ENCODE results near the gene SULT1E1. TPM values are rescaled to one million over a fixed set of nuclear protein-coding genes. Genes with fewer than 3 reads are reported as not detected.

SULT1E1 gene
- total and polyA plus RNA-seq, 3 donors from 2014 or later: not detected

- no peaks in the 10 kb centered on the region for H3K4me1 ChIP-seq
- DNase-seq: no peak
- H3K27me3 ChIP-seq: no peaks in the 10 kb centered on the region
- intact Hi-C loops (cut with DNase I; ENCODE audit: low total_unique reads): no loop called here
- H3K36me3 ChIP-seq (ENCODE audit: low read depth, missing control alignments): no peaks in the 10 kb centered on the region
- TF ChIP-seq, protein P1, sequence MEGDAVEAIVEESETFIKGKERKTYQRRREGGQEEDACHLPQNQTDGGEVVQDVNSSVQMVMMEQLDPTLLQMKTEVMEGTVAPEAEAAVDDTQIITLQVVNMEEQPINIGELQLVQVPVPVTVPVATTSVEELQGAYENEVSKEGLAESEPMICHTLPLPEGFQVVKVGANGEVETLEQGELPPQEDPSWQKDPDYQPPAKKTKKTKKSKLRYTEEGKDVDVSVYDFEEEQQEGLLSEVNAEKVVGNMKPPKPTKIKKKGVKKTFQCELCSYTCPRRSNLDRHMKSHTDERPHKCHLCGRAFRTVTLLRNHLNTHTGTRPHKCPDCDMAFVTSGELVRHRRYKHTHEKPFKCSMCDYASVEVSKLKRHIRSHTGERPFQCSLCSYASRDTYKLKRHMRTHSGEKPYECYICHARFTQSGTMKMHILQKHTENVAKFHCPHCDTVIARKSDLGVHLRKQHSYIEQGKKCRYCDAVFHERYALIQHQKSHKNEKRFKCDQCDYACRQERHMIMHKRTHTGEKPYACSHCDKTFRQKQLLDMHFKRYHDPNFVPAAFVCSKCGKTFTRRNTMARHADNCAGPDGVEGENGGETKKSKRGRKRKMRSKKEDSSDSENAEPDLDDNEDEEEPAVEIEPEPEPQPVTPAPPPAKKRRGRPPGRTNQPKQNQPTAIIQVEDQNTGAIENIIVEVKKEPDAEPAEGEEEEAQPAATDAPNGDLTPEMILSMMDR (IDR thresholded peaks at IDR 0.05): no peak
- TF ChIP-seq POLR2A (IDR thresholded peaks at IDR 0.05): no peak
- no peaks in the 10 kb centered on the region for H3K9me3 ChIP-seq
- WGBS, 2 donors: 71 to 79% methylated on average over 1 of the region's 1 CpG
- H3K4me3 ChIP-seq: no peak overlapping the region
- no peak overlapping the region for H3K27ac ChIP-seq
These were observed 10.0 kb downstream of the SULT1E1 start for GRCh38 chr4:69849969-69850368.

GRCh38 chr4:69849297-69849696, 10.6 kb downstream of the SULT1E1 start:
- H3K4me1 ChIP-seq: no peaks in the 10 kb centered on the region
- H3K4me3 ChIP-seq: no peak overlapping the region
- intact Hi-C loops (cut with DNase I; ENCODE audit: low total_unique reads): no loop called here
- H3K27ac ChIP-seq: no peak overlapping the region
- no peak for DNase-seq
- H3K36me3 ChIP-seq (ENCODE audit: low read depth, missing control alignments): no peaks in the 10 kb centered on the region
- TF ChIP-seq POLR2A (IDR thresholded peaks at IDR 0.05): no peak
- TF ChIP-seq, protein P1 (IDR thresholded peaks at IDR 0.05): no peak
- WGBS, 2 donors: 73 to 74% methylated on average over 3 of the region's 3 CpGs
- H3K9me3 ChIP-seq: no peaks in the 10 kb centered on the region
- no peaks in the 10 kb centered on the region for H3K27me3 ChIP-seq

DNA sequence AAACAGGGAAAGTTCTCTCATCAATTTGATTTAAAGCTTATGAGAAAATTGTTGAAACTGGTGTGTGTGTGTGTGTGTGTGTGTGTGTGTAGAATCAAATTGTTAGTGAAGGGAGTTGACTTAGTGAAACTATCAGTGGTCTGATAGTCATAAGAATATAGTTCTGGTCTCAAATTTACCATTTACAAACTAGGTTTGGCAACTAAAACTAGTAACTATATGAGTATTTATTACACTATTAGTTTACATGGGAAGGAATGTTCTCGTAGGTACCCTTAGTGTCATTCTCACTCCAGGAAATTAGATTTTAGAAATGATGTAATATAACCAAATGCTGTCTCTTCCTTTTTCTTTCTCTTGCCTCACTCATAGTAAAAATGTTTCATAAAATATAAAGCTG, 11.9 kb downstream of the SULT1E1 start:
- Histone ChIP-seq H3K36me3 (ENCODE audit: low read depth, missing control alignments) (no peaks in the 10 kb centered on the region), H3K27ac (no peak overlapping the region), H3K4me1 (no peaks in the 10 kb centered on the region), H3K9me3 (no peaks in the 10 kb centered on the region), H3K27me3 (no peaks in the 10 kb centered on the region), H3K4me3 (no peak overlapping the region)
- TF ChIP-seq, protein P1 (IDR thresholded peaks at IDR 0.05): no peak
- TF ChIP-seq POLR2A (IDR thresholded peaks at IDR 0.05): no peak
- WGBS, 2 donors: 81 to 92% methylated on average over 1 of the region's 1 CpG
- intact Hi-C loops (cut with DNase I; ENCODE audit: low total_unique reads): no loop called here
- DNase-seq: no peak

DNA sequence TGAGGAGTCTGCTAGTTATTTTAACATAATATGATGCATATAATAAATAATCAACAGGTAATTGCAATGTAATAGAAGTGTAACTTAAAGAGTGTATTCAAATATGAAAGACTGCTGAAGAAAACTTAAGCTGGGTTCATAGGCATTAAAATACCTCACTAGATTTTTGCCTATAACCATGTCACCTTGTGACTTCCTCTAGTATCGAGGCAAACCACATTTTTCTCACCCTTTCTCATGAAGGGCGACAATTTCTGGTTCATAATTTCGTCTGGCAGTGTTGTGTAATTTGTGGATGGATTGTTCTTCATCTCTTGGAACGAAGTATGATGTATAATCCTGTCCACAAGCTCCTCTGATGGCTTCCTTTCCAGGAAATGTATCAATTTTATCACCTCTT, 16.0 kb downstream of the SULT1E1 start:
- H3K27me3 ChIP-seq: no peaks in the 10 kb centered on the region
- H3K9me3 ChIP-seq: no peaks in the 10 kb centered on the region
- intact Hi-C loops (cut with DNase I; ENCODE audit: low total_unique reads): no loop called here
- H3K36me3 ChIP-seq (ENCODE audit: low read depth, missing control alignments): no peaks in the 10 kb centered on the region
- 50 to 75% methylated on average over 4 of the region's 4 CpGs for WGBS, 2 donors
- DNase-seq: no peak
- no peaks in the 10 kb centered on the region for H3K4me1 ChIP-seq
- TF ChIP-seq, protein P1 (IDR thresholded peaks at IDR 0.05): no peak
- no peak for TF ChIP-seq POLR2A (IDR thresholded peaks at IDR 0.05)
- no peak overlapping the region for H3K4me3 ChIP-seq
- no peak overlapping the region for H3K27ac ChIP-seq

GRCh38 chr4:69843301-69843700, 16.6 kb downstream of the SULT1E1 start:
- Histone ChIP-seq H3K4me3 (no peak overlapping the region), H3K27me3 (no peaks in the 10 kb centered on the region), H3K36me3 (ENCODE audit: low read depth, missing control alignments) (no peaks in the 10 kb centered on the region), H3K9me3 (no peaks in the 10 kb centered on the region), H3K4me1 (no peaks in the 10 kb centered on the region), H3K27ac (no peak overlapping the region)
- intact Hi-C loops (cut with DNase I; ENCODE audit: low total_unique reads): no loop called here
- WGBS, 2 donors: 2 to 3% methylated on average over 1 of the region's 1 CpG
- TF ChIP-seq, protein P1 (IDR thresholded peaks at IDR 0.05): no peak
- TF ChIP-seq POLR2A (IDR thresholded peaks at IDR 0.05): no peak
- DNase-seq: no peak

All from testis (tissue), 3 donors.